ENCODE data around the gene SHC4. TPM values are rescaled to one million over a fixed set of nuclear protein-coding genes. Genes with fewer than 3 reads are reported as not detected.

Gene SHC4
- total and polyA plus RNA-seq, 7 experiments from 2014 or later: 1.2 TPM; not detected in 6

DNA sequence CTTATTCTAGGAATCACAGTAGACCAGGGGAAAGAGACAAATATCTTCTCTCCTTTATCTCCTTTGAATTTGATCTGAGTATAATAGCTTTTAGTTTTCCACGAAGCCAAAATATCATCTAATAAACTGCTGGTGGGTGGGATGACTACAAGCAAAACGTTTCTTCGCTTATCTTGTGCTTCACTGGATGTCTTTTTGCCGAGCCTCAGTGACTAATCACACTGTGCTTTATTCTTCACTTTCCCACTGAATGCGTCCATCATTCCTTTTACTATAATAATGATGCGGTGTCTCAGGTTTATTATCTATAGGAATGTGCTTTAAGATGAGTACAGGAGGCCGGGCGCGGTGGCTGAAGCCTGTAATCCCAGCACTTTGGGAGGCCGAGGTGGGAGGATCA, 185.4 kb downstream of the SHC4 start:
- CTCF ChIA-PET: no interaction called here
- H3K9me3 Mint-ChIP-seq: peaks cover 0 to 22% (median 9%) of the 10 kb centered on the region in 11 donors

GRCh38 chr15:48777645-48778330, 185.9 kb downstream of the SHC4 start:
- H3K36me3 Mint-ChIP-seq: peaks cover 19 to 56% (median 51%) of the 10 kb centered on the region in 5 donors
- Histone ChIP-seq H3K4me3 (ENCODE audit: low read length) (no peak overlapping the region), H3K9me3 (ENCODE audit: control insufficient read depth in 2 of 3, low read length in 3 of 3) (no peaks in the 10 kb centered on the region), H3K36me3 (ENCODE audit: control insufficient read depth in 2 of 3, insufficient read depth in 3 of 3, low read length in 3 of 3) (peaks cover 0 to 11% (median 0%) of the 10 kb centered on the region in 3 experiments), H3K27me3 (ENCODE audit: control insufficient read depth in 2 of 2, insufficient read depth in 2 of 2, low read length in 2 of 2) (no peaks in the 10 kb centered on the region), H3K27ac (ENCODE audit: low read depth, low read length) (no peak overlapping the region), H3K4me1 (ENCODE audit: control insufficient read depth in 2 of 2, insufficient read depth in 2 of 2, low read length in 2 of 2) (no peaks in the 10 kb centered on the region)
- intact Hi-C loops (cut with micrococcal nuclease): no loop called here
- H3K9me3 Mint-ChIP-seq: peaks cover 0 to 22% (median 9%) of the 10 kb centered on the region in 11 donors
- no peak overlapping the region for H3K4me3 Mint-ChIP-seq
- ChIA-PET CTCF (no interaction called here), POLR2A (no interaction called here)
- ATAC-seq (no peak), DNase-seq (no peak)
- H3K27me3 Mint-ChIP-seq: no peaks in the 10 kb centered on the region
- peaks cover 0 to 8% (median 0%) of the 10 kb centered on the region in 7 donors for H3K4me1 Mint-ChIP-seq
- no peak overlapping the region for H3K27ac Mint-ChIP-seq

More for the DNA sequence above, 185.4 kb downstream of the SHC4 start:
- Histone ChIP-seq H3K4me3 (ENCODE audit: low read length) (no peak overlapping the region), H3K9me3 (ENCODE audit: control insufficient read depth in 2 of 3, low read length in 3 of 3) (no peaks in the 10 kb centered on the region), H3K4me1 (ENCODE audit: control insufficient read depth in 2 of 2, insufficient read depth in 2 of 2, low read length in 2 of 2) (no peaks in the 10 kb centered on the region), H3K27me3 (ENCODE audit: control insufficient read depth in 2 of 2, insufficient read depth in 2 of 2, low read length in 2 of 2) (no peaks in the 10 kb centered on the region), H3K27ac (ENCODE audit: low read depth, low read length) (no peak overlapping the region), H3K36me3 (ENCODE audit: control insufficient read depth in 2 of 3, insufficient read depth in 3 of 3, low read length in 3 of 3) (peaks cover 0 to 11% (median 0%) of the 10 kb centered on the region in 3 experiments)
- peaks cover 19 to 54% (median 51%) of the 10 kb centered on the region in 5 donors for H3K36me3 Mint-ChIP-seq
- no peaks in the 10 kb centered on the region for H3K27me3 Mint-ChIP-seq
- H3K4me1 Mint-ChIP-seq: peaks cover 0 to 8% (median 0%) of the 10 kb centered on the region in 7 donors
- ATAC-seq (no peak), DNase-seq (no peak)
- no peak overlapping the region for H3K4me3 Mint-ChIP-seq
- intact Hi-C loops (cut with micrococcal nuclease): no loop called here
- POLR2A ChIA-PET: no interaction called here
- no peak overlapping the region for H3K27ac Mint-ChIP-seq

DNA sequence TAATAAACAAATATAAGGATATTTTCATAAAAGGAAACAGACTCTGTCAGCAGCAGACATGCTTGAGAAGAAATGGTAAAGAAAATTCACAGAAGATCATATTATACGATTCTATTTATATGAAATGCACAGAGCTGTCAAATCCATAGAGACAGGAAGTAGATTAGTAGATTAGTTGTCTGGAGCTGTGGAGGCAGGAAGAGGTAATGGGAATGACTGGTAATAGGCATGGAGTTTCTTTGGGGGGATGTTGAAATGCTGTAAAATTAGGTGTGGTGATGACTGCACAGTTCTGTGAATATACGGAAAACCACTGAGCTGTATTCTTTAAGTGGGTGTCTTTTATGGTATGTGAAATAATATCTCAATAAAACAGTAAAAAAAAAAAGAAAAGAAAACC, 188.2 kb downstream of the SHC4 start:
- H3K27ac Mint-ChIP-seq: peak overlapping the region in 1 of 9 donors; percentile 2

DNA sequence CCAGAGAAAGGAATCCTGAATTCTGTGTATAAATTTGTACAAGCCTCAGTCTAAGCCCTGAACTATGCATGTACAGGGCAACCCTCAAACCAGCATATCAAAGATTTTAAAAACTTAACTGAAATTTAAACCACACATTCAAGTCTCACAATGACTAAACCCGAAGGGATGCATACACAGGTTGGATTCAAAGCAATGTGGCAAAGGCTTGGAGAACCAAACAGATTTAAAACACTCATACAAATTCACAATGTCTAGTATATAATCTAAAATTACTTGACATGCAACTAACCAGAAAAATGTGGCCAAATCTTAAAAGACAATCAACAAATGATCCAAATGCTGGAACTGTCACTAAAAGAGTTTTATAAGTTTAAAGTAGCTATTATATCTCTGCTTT, 189.2 kb downstream of the SHC4 start:
- DNase-seq (no peak), ATAC-seq (no peak)
- peaks cover 0 to 2% (median 0%) of the 10 kb centered on the region in 3 experiments for H3K36me3 ChIP-seq (ENCODE audit: control insufficient read depth in 2 of 3, insufficient read depth in 3 of 3, low read length in 3 of 3)
- intact Hi-C loops (cut with micrococcal nuclease): no loop called here
- no peaks in the 10 kb centered on the region for H3K4me1 ChIP-seq (ENCODE audit: control insufficient read depth in 2 of 2, insufficient read depth in 2 of 2, low read length in 2 of 2)
- POLR2A ChIA-PET: no interaction called here
- H3K27me3 Mint-ChIP-seq: no peaks in the 10 kb centered on the region
- no peak overlapping the region for H3K27ac Mint-ChIP-seq
- no peak overlapping the region for H3K27ac ChIP-seq (ENCODE audit: low read depth, low read length)
- H3K36me3 Mint-ChIP-seq: peaks cover 16 to 56% (median 54%) of the 10 kb centered on the region in 5 donors
- H3K9me3 ChIP-seq (ENCODE audit: control insufficient read depth in 2 of 3, low read length in 3 of 3): no peaks in the 10 kb centered on the region
- peaks cover 0 to 4% (median 0%) of the 10 kb centered on the region in 7 donors for H3K4me1 Mint-ChIP-seq
- no peak overlapping the region for H3K4me3 Mint-ChIP-seq
- H3K9me3 Mint-ChIP-seq: peaks cover 0 to 22% (median 9%) of the 10 kb centered on the region in 11 donors
- no peak overlapping the region for H3K4me3 ChIP-seq (ENCODE audit: low read length)
- no peaks in the 10 kb centered on the region for H3K27me3 ChIP-seq (ENCODE audit: control insufficient read depth in 2 of 2, insufficient read depth in 2 of 2, low read length in 2 of 2)
- CTCF ChIA-PET: no interaction called here

More for the DNA sequence above, 188.2 kb downstream of the SHC4 start:
- intact Hi-C loops (cut with micrococcal nuclease): no loop called here
- ChIA-PET POLR2A (no interaction called here), CTCF (no interaction called here)
- no peak overlapping the region for H3K27ac ChIP-seq (ENCODE audit: low read depth, low read length)
- H3K27me3 ChIP-seq (ENCODE audit: control insufficient read depth in 2 of 2, insufficient read depth in 2 of 2, low read length in 2 of 2): no peaks in the 10 kb centered on the region
- no peaks in the 10 kb centered on the region for H3K9me3 ChIP-seq (ENCODE audit: control insufficient read depth in 2 of 3, low read length in 3 of 3)
- no peak overlapping the region for H3K4me3 ChIP-seq (ENCODE audit: low read length)
- Mint-ChIP-seq H3K36me3 (peaks cover 12 to 57% (median 50%) of the 10 kb centered on the region in 5 donors), H3K9me3 (peaks cover 0 to 22% (median 9%) of the 10 kb centered on the region in 11 donors), H3K4me1 (peaks cover 0 to 4% (median 0%) of the 10 kb centered on the region in 7 donors), H3K27me3 (no peaks in the 10 kb centered on the region), H3K4me3 (no peak overlapping the region)
- ATAC-seq (no peak), DNase-seq (no peak)
- H3K36me3 ChIP-seq (ENCODE audit: control insufficient read depth in 2 of 3, insufficient read depth in 3 of 3, low read length in 3 of 3): peaks cover 0 to 2% (median 0%) of the 10 kb centered on the region in 3 experiments
- H3K4me1 ChIP-seq (ENCODE audit: control insufficient read depth in 2 of 2, insufficient read depth in 2 of 2, low read length in 2 of 2): no peaks in the 10 kb centered on the region

Other genes starting within 250 kb of the SHC4 start
- 10 to 100 TPM in 3 of 5 experiments, 1 to 10 TPM in 2; 6.2 to 26.3 (median 17.0) TPM for gene CEP152, start 152.8 kb downstream of the SHC4 start, total RNA-seq
- 1 to 10 TPM; 3.5 to 8.4 TPM for gene CEP152, start 152.8 kb downstream of the SHC4 start, polyA plus RNA-seq
- gene EID1, start 85.8 kb downstream of the SHC4 start, total RNA-seq: 10 to 100 TPM; 40.3 to 96.0 (median 56.5) TPM
- gene EID1, start 85.8 kb downstream of the SHC4 start, polyA plus RNA-seq: 100 to 1,000 TPM; 141 to 196 TPM
- gene SECISBP2L, start 82.5 kb upstream of the SHC4 start, total RNA-seq: 10 to 100 TPM; 39.3 to 75.8 (median 55.8) TPM
- gene SECISBP2L, start 82.5 kb upstream of the SHC4 start, polyA plus RNA-seq: 10 to 100 TPM; 20.2 to 30.6 TPM
- 10 to 100 TPM; 51.0 to 91.5 (median 63.6) TPM for gene COPS2, start 191.7 kb upstream of the SHC4 start, total RNA-seq
- gene COPS2, start 191.7 kb upstream of the SHC4 start, polyA plus RNA-seq: 10 to 100 TPM; 25.4 to 34.7 TPM
- 10 to 100 TPM; 19.4 to 36.6 (median 28.7) TPM for gene GALK2, start 206.3 kb upstream of the SHC4 start, total RNA-seq
- gene GALK2, start 206.3 kb upstream of the SHC4 start, polyA plus RNA-seq: 10 to 100 TPM; 25.0 to 27.6 TPM